HepG2 (cell line): ENCODE data around the gene MTOR. TPM values are rescaled to one million over a fixed set of nuclear protein-coding genes. Genes with fewer than 3 reads are reported as not detected.
A peak's percentile ranks its signal among the peaks of the same experiment; 100 is the strongest.

Experiments used
- FLYWCH1 ChIP-seq: sonication (generic); formaldehyde crosslinking; IDR thresholded peaks from 2 replicates; pipeline ENCODE4 v1.8.1; 2023; ENCODE audit warnings: mild to moderate bottlenecking, missing genetic modification reagents
- KLF11 ChIP-seq: IDR thresholded peaks from 2 replicates; pipeline ENCODE4 v1.6.1; 2016; ENCODE audit warnings: missing compliant biosample characterization
- SRSF1 ChIP-seq: fragments of 200-400 bp; formaldehyde crosslinking; optimal IDR thresholded peaks from 2 replicates; pipeline ENCODE3; 2017; ENCODE audit warnings: mild to moderate bottlenecking, low read depth, low read length, moderate library complexity
- ZNF446 ChIP-seq: sonication (generic); formaldehyde crosslinking; IDR thresholded peaks from 2 replicates; pipeline ENCODE4 v1.5.0; 2020; ENCODE audit warnings: mild to moderate bottlenecking, missing genetic modification reagents
- ZNF468 ChIP-seq: sonication (generic); formaldehyde crosslinking; IDR thresholded peaks from 2 replicates; pipeline ENCODE4 v1.8.0; 2022; ENCODE audit warnings: mild to moderate bottlenecking, moderate library complexity, missing genetic modification reagents
- ZNF496 ChIP-seq: sonication (generic); formaldehyde crosslinking; IDR thresholded peaks from 2 replicates; pipeline ENCODE4 v1.8.1; 2023; ENCODE audit warnings: mild to moderate bottlenecking, moderate library complexity, missing genetic modification reagents; ENCODE audit not compliant: insufficient replicate concordance
- ZNF543 ChIP-seq: sonication (generic); formaldehyde crosslinking; IDR thresholded peaks from 2 replicates; pipeline ENCODE4 v1.4.0; 2020; ENCODE audit warnings: mild to moderate bottlenecking, missing genetic modification reagents
- ZNF550 ChIP-seq: sonication (generic); formaldehyde crosslinking; IDR thresholded peaks from 2 replicates; pipeline ENCODE4 v1.4.0; 2020; ENCODE audit warnings: mild to moderate bottlenecking, missing genetic modification reagents, borderline replicate concordance
- ZNF570 ChIP-seq: sonication (generic); formaldehyde crosslinking; IDR thresholded peaks from 2 replicates; pipeline ENCODE4 v1.4.0; 2020; ENCODE audit warnings: mild to moderate bottlenecking, missing genetic modification reagents, borderline replicate concordance
- ZNF605 ChIP-seq: sonication (generic); formaldehyde crosslinking; IDR thresholded peaks from 2 replicates; pipeline ENCODE4 v1.8.0; 2022; ENCODE audit warnings: mild to moderate bottlenecking, missing genetic modification reagents
- polyA plus RNA-seq, 8 experiments: library from polyadenylated mRNA; depleted of rRNA in 3 of 8; stranded (reverse) in 7 of 8; unstranded in 1 of 8; fragments of >200 nt; fragmentation: Illumina TruSeq in 4 of 8; extraction: Trizol in 4 of 8; gene quantifications; 2 replicates each; pipeline versions ENCODE4 v1.2.1 to v1.2.3, GENCODE V29; 2011 to 2016; ENCODE audit warnings: low read depth in 4 of 8, missing spikeins in 1 of 8, mixed read lengths in 1 of 8; ENCODE audit not compliant: insufficient read depth in 1 of 8
- total RNA-seq, 5 experiments: library from RNA; depleted of rRNA; stranded (reverse); fragments of >200 nt; fragmentation: Illumina TruSeq; extraction: Trizol; gene quantifications; 2 replicates each; pipeline ENCODE4 v1.2.3, GENCODE V29; 2016; ENCODE audit warnings: low read depth in 1 of 5
- TF ChIP-seq, protein P1 (sequence below): sonication (generic); formaldehyde crosslinking; IDR thresholded peaks from 2 replicates; pipeline ENCODE4 v1.4.0; 2020; ENCODE audit warnings: missing genetic modification reagents
- TF ChIP-seq, protein P2 (sequence below), 2 experiments: sonication (generic) in 1 of 2; formaldehyde crosslinking in 1 of 2; IDR thresholded peaks; 2 replicates each; pipeline versions ENCODE4 v1.4.0 to v1.6.1; 2018 to 2020; ENCODE audit warnings: missing genetic modification reagents in 2 of 2, borderline replicate concordance in 1 of 2, low read depth in 1 of 2, mild to moderate bottlenecking in 1 of 2, missing biosample characterization in 1 of 2
- TF ChIP-seq, protein P3 (sequence below): sonication (generic); formaldehyde crosslinking; IDR thresholded peaks from 2 replicates; pipeline ENCODE4 v1.5.1; 2020; ENCODE audit warnings: missing genetic modification reagents, mild to moderate bottlenecking, borderline replicate concordance
- TF ChIP-seq, protein P4 (sequence below): IDR thresholded peaks from 2 replicates; pipeline ENCODE4 v1.6.1; 2016; ENCODE audit warnings: low read depth, missing genetic modification reagents, missing compliant biosample characterization

MTOR gene
- total and polyA plus RNA-seq, 2 of the 13 experiments (the other 11 are each of a cell fraction or from before 2014, with no cell fraction given) = 24.6 to 34.6 TPM

DNA sequence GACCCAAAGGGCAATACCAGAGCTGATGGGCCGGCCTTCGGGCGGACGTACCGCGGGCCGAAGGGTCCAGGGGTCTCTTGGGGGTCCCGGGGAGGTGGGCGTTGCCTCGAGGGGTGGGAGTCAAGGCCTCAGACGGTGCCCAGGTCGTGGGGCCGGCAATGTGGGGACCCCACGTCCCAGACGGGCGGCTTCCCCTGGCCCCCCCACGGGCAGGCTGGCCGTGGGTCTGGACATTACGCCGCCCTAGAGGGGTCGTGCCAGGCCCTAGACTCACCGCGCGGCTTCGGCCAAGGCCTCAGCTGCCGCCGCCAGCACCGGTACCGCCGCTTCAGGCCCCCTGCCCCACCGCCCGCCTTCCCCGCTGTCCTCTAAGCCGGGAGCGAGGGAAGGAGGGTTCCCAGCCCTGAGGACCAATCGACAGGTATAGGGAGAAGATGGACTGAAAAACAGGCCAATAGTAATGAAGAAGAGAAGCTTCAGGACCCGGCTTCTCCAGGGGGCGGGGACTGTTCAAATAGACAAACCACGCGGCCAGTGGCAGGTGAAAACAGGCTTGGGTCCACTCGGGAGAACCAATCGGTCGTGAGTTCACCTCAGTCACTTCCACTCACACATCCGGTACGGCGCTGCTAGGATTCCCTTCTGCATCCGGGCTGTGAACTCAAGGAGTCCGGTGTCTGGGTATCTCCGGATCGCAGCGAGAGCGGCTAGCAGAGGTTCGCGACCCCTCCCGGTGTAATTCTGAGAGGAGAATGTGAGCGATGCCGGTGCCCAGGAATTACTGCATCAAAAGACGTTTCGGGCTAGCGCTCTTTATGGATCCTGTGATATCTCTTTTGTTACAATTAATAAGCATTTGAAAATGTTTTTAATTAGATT, at the start of gene MTOR (continued):
- TF ChIP-seq, protein P1, sequence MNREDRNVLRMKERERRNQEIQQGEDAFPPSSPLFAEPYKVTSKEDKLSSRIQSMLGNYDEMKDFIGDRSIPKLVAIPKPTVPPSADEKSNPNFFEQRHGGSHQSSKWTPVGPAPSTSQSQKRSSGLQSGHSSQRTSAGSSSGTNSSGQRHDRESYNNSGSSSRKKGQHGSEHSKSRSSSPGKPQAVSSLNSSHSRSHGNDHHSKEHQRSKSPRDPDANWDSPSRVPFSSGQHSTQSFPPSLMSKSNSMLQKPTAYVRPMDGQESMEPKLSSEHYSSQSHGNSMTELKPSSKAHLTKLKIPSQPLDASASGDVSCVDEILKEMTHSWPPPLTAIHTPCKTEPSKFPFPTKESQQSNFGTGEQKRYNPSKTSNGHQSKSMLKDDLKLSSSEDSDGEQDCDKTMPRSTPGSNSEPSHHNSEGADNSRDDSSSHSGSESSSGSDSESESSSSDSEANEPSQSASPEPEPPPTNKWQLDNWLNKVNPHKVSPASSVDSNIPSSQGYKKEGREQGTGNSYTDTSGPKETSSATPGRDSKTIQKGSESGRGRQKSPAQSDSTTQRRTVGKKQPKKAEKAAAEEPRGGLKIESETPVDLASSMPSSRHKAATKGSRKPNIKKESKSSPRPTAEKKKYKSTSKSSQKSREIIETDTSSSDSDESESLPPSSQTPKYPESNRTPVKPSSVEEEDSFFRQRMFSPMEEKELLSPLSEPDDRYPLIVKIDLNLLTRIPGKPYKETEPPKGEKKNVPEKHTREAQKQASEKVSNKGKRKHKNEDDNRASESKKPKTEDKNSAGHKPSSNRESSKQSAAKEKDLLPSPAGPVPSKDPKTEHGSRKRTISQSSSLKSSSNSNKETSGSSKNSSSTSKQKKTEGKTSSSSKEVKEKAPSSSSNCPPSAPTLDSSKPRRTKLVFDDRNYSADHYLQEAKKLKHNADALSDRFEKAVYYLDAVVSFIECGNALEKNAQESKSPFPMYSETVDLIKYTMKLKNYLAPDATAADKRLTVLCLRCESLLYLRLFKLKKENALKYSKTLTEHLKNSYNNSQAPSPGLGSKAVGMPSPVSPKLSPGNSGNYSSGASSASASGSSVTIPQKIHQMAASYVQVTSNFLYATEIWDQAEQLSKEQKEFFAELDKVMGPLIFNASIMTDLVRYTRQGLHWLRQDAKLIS (CRISPR knock-in tag) = no peak
- no peak for TF ChIP-seq ZNF550 (CRISPR knock-in tag)
- no peak for TF ChIP-seq ZNF468 (CRISPR knock-in tag)
- TF ChIP-seq ZNF496 = no peak
- TF ChIP-seq, protein P2, sequence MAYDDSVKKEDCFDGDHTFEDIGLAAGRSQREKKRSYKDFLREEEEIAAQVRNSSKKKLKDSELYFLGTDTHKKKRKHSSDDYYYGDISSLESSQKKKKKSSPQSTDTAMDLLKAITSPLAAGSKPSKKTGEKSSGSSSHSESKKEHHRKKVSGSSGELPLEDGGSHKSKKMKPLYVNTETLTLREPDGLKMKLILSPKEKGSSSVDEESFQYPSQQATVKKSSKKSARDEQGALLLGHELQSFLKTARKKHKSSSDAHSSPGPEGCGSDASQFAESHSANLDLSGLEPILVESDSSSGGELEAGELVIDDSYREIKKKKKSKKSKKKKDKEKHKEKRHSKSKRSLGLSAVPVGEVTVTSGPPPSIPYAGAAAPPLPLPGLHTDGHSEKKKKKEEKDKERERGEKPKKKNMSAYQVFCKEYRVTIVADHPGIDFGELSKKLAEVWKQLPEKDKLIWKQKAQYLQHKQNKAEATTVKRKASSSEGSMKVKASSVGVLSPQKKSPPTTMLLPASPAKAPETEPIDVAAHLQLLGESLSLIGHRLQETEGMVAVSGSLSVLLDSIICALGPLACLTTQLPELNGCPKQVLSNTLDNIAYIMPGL (CRISPR knock-in tag; IDR thresholded peaks at IDR 0.05; ENCODE audit: borderline replicate concordance in 1 of 2, low read depth in 1 of 2) = peak; percentile 75 to 93
- TF ChIP-seq, protein P3, sequence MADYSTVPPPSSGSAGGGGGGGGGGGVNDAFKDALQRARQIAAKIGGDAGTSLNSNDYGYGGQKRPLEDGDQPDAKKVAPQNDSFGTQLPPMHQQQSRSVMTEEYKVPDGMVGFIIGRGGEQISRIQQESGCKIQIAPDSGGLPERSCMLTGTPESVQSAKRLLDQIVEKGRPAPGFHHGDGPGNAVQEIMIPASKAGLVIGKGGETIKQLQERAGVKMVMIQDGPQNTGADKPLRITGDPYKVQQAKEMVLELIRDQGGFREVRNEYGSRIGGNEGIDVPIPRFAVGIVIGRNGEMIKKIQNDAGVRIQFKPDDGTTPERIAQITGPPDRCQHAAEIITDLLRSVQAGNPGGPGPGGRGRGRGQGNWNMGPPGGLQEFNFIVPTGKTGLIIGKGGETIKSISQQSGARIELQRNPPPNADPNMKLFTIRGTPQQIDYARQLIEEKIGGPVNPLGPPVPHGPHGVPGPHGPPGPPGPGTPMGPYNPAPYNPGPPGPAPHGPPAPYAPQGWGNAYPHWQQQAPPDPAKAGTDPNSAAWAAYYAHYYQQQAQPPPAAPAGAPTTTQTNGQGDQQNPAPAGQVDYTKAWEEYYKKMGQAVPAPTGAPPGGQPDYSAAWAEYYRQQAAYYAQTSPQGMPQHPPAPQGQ (CRISPR knock-in tag) = no peak
- no peak for TF ChIP-seq ZNF570
- TF ChIP-seq, protein P4, sequence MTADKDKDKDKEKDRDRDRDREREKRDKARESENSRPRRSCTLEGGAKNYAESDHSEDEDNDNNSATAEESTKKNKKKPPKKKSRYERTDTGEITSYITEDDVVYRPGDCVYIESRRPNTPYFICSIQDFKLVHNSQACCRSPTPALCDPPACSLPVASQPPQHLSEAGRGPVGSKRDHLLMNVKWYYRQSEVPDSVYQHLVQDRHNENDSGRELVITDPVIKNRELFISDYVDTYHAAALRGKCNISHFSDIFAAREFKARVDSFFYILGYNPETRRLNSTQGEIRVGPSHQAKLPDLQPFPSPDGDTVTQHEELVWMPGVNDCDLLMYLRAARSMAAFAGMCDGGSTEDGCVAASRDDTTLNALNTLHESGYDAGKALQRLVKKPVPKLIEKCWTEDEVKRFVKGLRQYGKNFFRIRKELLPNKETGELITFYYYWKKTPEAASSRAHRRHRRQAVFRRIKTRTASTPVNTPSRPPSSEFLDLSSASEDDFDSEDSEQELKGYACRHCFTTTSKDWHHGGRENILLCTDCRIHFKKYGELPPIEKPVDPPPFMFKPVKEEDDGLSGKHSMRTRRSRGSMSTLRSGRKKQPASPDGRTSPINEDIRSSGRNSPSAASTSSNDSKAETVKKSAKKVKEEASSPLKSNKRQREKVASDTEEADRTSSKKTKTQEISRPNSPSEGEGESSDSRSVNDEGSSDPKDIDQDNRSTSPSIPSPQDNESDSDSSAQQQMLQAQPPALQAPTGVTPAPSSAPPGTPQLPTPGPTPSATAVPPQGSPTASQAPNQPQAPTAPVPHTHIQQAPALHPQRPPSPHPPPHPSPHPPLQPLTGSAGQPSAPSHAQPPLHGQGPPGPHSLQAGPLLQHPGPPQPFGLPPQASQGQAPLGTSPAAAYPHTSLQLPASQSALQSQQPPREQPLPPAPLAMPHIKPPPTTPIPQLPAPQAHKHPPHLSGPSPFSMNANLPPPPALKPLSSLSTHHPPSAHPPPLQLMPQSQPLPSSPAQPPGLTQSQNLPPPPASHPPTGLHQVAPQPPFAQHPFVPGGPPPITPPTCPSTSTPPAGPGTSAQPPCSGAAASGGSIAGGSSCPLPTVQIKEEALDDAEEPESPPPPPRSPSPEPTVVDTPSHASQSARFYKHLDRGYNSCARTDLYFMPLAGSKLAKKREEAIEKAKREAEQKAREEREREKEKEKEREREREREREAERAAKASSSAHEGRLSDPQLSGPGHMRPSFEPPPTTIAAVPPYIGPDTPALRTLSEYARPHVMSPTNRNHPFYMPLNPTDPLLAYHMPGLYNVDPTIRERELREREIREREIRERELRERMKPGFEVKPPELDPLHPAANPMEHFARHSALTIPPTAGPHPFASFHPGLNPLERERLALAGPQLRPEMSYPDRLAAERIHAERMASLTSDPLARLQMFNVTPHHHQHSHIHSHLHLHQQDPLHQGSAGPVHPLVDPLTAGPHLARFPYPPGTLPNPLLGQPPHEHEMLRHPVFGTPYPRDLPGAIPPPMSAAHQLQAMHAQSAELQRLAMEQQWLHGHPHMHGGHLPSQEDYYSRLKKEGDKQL = 0 out of 2 replicates have a peak, but pooled peaks have one; percentile 33
- no peak; the same call in 1 of the 2 replicates for TF ChIP-seq ZNF605
- TF ChIP-seq ZNF543 (CRISPR knock-in tag) = no peak
- TF ChIP-seq ZNF446 (CRISPR knock-in tag) = 0 out of 2 replicates have a peak, but pooled peaks have one; percentile 37
- peak; percentile 53; the same call in 1 of the 2 replicates for TF ChIP-seq KLF11 (CRISPR knock-in tag)
- TF ChIP-seq SRSF1 = peak; percentile 69
- TF ChIP-seq FLYWCH1 (CRISPR knock-in tag) = no peak
